HG02798 (cell line): ENCODE results near the gene KDM4B.
A peak's percentile ranks its signal among the peaks of the same experiment; 100 is the strongest.
"Not testable (repeated sequence)": the region's sequence is repeated elsewhere in the genome, so short reads cannot be mapped to it uniquely, and the experiment has no call there.

Experiments used
- ATAC-seq: cut with Tn5 transposase; IDR thresholded peaks from one replicate; pipeline ENCODE4 v1.9.1; 2021; ENCODE audit warnings: mild to moderate bottlenecking; ENCODE audit not compliant: unreplicated experiment, poor library complexity

KDM4B gene

DNA sequence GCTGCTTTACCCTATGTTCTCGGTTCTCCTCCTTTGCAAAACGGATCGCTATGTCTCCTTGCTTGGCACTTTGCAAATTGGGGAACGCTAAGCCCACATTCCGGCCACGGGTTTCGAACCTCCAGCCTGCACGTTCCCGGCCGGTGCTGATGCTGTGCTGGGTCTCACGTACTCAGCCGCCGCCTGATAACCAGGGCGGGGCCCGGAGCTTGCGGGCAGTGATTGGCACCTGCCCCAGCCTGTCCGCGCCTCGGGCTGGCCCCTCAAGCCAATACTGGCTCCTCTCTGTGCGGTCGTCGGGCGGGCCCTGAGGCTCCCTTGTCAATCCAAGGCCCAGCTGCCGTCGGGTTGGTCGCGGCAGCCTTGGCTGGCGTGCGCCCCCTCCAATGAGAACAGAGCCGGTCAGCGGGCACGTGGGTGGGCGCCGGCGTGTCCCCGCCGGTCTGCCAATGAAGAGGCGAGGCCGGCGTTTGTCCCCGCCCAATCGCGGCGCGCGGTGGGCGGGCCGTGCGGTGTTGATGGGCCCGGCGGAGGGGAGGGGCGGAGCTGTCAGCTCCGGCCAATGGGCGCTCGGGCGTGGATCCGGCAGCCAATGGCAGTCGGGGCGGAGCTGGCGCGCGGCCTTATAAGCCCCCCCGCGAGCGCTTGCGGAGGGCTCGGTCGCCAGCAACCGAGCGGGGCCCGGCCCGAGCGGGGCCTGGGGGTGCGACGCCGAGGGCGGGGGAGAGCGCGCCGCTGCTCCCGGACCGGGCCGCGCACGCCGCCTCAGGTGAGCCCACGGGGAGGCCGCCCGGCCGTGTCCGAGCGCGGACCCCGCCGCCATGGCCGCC, at the start of gene KDM4B:
KDM4B (plus strand) TSS at position 652 of the 830 bp plus-strand sequence. CDS start 63,778 bp downstream, outside the sequence.
- ATAC-seq = peak; percentile 93

DNA sequence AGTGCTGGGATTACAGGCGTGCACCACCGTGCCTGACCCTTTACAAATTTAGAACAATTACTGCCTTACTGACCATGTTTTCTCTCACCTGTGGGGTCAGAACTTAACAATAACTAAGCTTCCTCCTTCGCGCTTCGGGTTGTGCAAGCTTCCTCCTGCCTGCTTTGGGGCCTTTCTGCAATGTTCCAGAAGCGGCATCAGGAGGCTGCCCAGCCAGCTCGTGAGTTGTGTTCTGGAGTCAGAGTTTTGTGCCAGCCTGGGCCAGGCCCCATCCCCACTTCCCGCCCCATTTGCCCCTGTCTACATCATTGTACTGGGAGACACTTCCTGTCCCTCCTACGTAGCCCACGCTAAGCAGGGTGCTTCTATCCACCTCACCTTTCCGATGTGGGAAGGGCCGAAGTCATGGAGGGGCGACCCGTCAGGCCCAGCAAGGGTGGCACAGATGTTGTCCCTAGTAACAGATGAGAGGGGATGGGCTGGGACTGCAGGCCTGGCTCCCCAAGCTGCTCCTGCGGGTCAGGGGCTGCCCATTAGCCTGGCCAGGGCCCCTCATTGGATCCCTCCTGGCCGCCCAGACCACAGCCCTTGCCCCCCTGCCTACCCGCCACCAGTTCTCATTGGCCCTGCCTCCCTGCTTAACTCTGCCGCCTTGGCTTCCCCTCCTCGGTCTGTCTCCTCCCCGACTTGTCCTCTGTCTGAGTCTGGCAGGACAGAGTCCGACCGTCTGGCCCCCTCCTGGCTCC, 46.2 kb upstream of the KDM4B start:
- ATAC-seq = no peak

- ATAC-seq = no peak
Observed at GRCh38 chr19:4923276-4923747, 45.6 kb upstream of the KDM4B start.

- ATAC-seq = no peak
Observed at GRCh38 chr19:4929186-4929585, 39.7 kb upstream of the KDM4B start.

DNA sequence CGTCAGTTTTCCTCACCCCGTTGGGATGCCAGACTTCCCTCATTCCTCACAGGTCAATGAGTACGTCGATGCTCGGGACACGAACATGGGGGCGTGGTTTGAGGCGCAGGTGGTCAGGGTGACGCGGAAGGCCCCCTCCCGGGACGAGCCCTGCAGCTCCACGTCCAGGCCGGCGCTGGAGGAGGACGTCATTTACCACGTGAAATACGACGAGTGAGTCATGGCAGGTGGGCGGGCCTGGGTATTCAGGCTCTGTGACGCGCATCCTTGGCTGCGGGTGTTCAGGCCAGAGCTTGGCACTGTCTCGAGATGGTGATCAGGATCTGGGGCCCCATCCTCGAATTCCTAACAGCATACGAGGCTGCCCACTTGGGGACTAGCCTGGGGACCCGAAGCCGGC, 38.2 kb upstream of the KDM4B start:
- ATAC-seq = no peak

DNA sequence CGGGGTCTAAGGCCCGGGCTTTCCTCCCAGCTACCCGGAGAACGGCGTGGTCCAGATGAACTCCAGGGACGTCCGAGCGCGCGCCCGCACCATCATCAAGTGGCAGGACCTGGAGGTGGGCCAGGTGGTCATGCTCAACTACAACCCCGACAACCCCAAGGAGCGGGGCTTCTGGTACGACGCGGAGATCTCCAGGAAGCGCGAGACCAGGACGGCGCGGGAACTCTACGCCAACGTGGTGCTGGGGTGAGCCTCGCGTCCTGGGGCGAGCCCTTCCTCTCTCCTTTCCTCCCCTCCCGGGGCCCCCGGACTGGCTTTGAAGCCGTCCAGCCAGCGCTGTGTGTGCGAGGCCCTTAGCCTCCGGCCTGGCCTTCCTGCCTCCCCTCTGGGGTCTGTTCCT, 36.2 kb upstream of the KDM4B start:
- ATAC-seq = no peak

DNA sequence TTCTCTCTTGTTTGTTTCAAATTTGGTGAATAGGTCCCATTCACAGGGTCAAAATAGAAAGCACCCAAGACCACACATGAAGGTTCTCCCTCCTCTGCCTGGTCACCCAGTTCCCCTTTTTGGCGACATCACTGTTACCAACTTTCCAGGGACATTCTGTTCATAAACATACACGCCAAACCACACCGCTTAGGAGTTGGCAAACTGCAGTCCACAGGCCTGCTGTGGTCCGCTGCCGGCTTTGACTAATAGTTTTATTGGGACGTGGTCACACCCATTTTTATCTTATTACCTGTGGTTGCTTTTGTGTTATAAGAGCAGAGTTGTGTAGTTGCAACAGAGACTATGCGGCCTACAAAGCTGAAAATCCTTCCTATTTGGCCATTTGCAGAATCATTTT, 35.4 kb upstream of the KDM4B start:
- no peak for ATAC-seq

GRCh38 chr19:4935444-4935843, 33.5 kb upstream of the KDM4B start:
- no peak for ATAC-seq

DNA sequence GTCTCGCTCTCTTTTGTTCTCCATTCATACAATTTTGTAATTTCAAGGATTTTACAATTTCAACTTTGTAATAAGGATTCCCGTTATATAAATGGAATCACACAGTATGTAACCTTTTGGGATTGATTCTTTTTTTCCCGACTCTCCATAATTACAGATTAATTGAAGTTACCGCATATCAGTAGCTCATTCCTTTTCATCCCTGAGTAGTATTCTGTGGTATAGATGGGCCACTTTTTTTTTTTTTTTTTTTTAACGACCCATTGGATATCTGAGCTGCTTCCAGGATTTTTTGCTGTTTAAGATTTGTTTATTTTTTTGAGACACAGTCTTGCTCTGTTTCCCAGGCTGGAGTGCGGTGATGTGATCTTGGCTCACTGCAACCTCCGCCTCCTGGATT, 31.9 kb upstream of the KDM4B start:
- ATAC-seq = no peak

- ATAC-seq = not testable (repeated sequence)
Observed at GRCh38 chr19:4938461-4938860, 30.5 kb upstream of the KDM4B start.

DNA sequence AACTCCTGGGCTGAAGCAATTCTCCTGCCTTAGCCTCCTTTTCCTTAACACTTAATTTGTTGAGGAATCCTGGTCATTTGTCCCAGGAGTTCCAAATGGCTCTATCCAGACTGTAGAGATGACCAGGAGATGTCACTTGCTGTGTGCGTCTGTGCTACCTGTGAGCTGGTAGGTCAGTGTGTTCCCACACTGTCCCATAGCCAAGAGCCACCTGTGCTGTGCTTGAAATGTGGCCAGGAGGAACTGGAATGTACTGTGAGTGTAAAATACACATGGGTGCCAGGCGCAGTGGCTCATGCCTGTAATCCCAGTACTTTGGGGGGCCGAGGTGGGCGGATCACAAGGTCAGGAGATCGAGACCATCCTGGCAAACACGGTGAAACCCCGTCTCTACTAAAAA, 29.4 kb upstream of the KDM4B start:
- ATAC-seq = no peak

DNA sequence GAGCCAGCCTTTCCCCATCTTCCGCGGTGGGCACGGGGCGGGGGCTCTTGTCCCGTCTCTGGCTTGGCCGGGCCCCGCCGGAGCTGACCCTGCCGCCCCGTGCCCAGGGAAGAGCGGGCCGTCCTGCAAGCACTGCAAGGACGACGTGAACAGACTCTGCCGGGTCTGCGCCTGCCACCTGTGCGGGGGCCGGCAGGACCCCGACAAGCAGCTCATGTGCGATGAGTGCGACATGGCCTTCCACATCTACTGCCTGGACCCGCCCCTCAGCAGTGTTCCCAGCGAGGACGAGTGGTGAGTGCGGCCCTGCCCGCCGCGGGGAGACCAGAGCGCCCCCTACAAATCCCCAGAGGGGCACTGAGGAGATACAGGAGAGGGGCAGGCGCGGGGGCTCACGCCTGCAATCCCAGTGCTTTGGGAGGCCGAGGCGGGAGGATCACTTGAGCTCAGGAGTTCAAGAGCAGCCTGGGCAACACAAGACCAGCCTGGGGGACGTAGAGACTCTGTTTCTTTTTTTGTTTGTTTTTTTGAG, 27.2 kb upstream of the KDM4B start:
- ATAC-seq = not testable (repeated sequence)

- ATAC-seq = not testable (repeated sequence)
Observed at GRCh38 chr19:4950650-4951049, 18.3 kb upstream of the KDM4B start.

DNA sequence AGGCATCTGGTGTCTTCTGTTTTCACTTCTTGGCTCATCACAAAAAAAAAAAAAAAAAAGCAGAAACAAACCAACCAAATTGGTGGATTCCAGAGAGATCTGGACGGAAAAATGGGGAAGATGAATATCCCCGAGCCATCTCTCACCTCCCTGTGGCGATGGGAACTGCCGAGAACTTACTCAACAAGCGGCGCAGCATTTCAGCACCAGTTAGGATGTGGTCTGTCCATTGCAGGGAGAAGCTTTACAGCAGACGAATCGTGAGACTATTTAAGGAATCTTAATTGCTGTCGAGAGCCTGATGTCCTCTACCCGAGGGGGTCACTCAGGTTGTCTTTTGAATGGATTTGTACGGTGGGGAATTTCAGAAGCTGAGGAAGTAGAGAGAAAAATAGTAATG, 17.3 kb upstream of the KDM4B start:
- no peak for ATAC-seq

DNA sequence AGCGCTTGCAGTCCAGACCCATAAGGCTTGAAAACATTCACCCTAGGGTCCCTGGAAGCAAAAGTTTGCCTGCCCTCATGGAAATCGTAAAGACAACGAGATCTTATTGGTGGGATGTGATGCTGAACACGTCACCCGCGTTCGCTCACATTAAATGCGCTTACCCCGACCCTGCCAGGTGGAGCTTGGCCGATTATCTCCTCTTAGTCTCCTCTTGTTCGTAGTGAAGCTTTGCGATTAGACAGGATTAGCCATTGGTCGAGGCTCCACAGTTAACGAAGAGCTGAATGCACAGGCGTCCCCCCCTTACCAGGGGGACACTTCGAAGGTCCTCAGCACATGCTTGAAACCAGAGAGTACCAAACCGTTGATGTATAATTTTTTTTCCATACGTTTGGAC, 16.0 kb upstream of the KDM4B start:
- no peak for ATAC-seq

- not testable (repeated sequence) for ATAC-seq
Observed at GRCh38 chr19:4954320-4955149, 14.4 kb upstream of the KDM4B start.

GRCh38 chr19:4955274-4955673, 13.6 kb upstream of the KDM4B start:
- no peak for ATAC-seq

GRCh38 chr19:4957981-4958380, 10.9 kb upstream of the KDM4B start:
- no peak for ATAC-seq

DNA sequence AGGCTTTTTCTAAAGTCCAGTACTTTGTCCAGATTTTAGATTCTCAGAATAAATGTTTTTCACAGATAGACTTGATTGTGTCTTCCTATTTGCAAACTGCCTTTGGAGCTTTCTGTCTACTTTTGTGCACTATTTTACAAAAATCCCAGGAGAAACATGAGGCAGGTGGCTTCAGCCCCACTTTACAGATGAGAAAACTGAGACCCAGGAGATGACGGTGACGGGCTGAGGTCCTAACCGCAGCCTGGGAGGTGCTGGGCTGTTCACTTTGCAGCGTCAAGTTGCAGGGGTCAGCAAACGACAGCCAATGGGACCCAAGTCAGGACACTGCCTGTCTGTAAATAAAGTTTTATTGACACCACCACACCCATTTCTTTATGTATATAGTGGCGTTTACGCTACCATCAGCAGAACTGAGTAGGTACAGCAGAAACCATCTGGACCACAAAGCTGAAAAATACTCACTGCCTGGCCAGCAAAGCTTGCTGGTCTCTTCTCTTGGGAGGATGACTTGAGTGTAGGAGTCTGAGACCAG, 6.8 kb upstream of the KDM4B start:
- ATAC-seq = no peak

DNA sequence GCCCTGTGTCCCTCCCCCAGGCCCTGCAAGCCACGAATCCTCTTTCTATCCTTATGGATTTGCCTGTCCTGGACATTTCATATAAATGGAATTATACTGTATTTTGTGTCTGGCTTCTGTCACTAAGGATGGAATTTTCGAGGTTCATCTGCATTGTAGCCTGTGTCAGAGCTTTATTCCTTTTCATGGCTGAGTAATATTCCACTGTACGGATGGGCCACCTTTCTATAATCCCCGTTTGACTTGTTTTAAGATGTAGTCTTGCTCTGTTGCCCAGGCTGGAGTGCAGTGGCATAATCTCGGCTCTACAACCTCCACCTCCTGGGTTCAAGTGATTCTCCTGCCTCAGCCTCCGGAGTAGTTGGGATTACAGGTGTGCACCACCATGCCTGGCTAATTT, 3.9 kb upstream of the KDM4B start:
- no peak for ATAC-seq
